Lung (tissue), 12 donors: Measurements from ENCODE around the gene ZNF593. TPM values are rescaled to one million over a fixed set of nuclear protein-coding genes. Genes with fewer than 3 reads are reported as not detected.

Experiments used
- ATAC-seq: fragments of 200-7000 bp; cut with Tn5 transposase; one replicate; pipeline ENCODE4 v1.9.1; 2020; ENCODE audit warnings: moderate number of reproducible peaks; ENCODE audit not compliant: insufficient read depth, low FRiP score
- DNase-seq, 3 donors: peaks; one replicate each; pipeline ENCODE4 v3.0.0-alpha.2; 2013 to 2017
- H3K27ac ChIP-seq, 2 donors: one replicate each; pipeline ENCODE4 v1.5.1; 2013; ENCODE audit warnings: mild to moderate bottlenecking in 2 of 2, moderate library complexity in 2 of 2, control low read depth in 1 of 2, inconsistent platforms in 1 of 2, low read depth in 1 of 2, low read length in 1 of 2
- H3K27me3 ChIP-seq, 3 donors: one replicate each; pipeline ENCODE4 v1.5.1; 2013; ENCODE audit warnings: low read length in 2 of 3; ENCODE audit not compliant: control insufficient read depth in 3 of 3, insufficient read depth in 3 of 3
- H3K36me3 ChIP-seq, 4 donors: one replicate each; pipeline ENCODE4 v1.5.1; 2013; ENCODE audit warnings: low read length in 4 of 4, mild to moderate bottlenecking in 1 of 4, moderate library complexity in 1 of 4; ENCODE audit not compliant: control insufficient read depth in 4 of 4, insufficient read depth in 4 of 4
- H3K4me1 ChIP-seq, 5 donors: one replicate each; pipeline ENCODE4 v1.5.1; 2013; ENCODE audit warnings: low read length in 5 of 5, mild to moderate bottlenecking in 2 of 5, moderate library complexity in 1 of 5; ENCODE audit not compliant: control insufficient read depth in 5 of 5, insufficient read depth in 5 of 5
- H3K4me3 ChIP-seq: one replicate; pipeline ENCODE4 v1.5.1; 2013; ENCODE audit warnings: mild to moderate bottlenecking, control low read depth, moderate library complexity
- H3K9ac ChIP-seq, 2 donors: one replicate each; pipeline ENCODE4 v1.5.1; 2013; ENCODE audit warnings: low read length in 2 of 2, control low read depth in 1 of 2; ENCODE audit not compliant: insufficient read depth in 1 of 2
- H3K9me3 ChIP-seq, 4 donors: one replicate each; pipeline ENCODE4 v1.5.1; 2013; ENCODE audit warnings: low read length in 3 of 4, mild to moderate bottlenecking in 1 of 4, moderate library complexity in 1 of 4; ENCODE audit not compliant: control insufficient read depth in 4 of 4, insufficient read depth in 3 of 4
- WGBS, 2 donors: extraction: QIAGEN DNeasy Blood & Tissue Kit; methylation state at CpG; one replicate each; pipeline ENCODE4 v1.1.7; 2013; 5-methylcytosine and 5-hydroxymethylcytosine counted together
- polyA plus RNA-seq, 2 donors: library from polyadenylated mRNA; stranded (reverse); fragments of 200-250 nt; gene quantifications; one replicate each; pipeline ENCODE4 v1.2.1, GENCODE V29; 2013
- total RNA-seq, 2 donors: library from RNA; depleted of rRNA in 1 of 2; stranded (reverse); fragments of >200 nt in 1 of 2; gene quantifications; one replicate each; pipeline ENCODE4 v1.2.1, GENCODE V29; 2014 to 2021
- TF ChIP-seq, protein P1 (sequence below): IDR thresholded peaks from 2 replicates; pipeline ENCODE4 v1.5.1; 2012; ENCODE audit warnings: mild to moderate bottlenecking; ENCODE audit errors: control extremely low read depth, extremely low read depth
- donor health status: control.
- donor health status: control.
- donor health status: Bipolar disorder and iron deficiency.
- donor health status: healthy.
- donor health status: DM: yes; HTN: yes; CAD: no.

The ZNF593 gene
- total and polyA plus RNA-seq, 4 donors: 19.7 to 140 (median 61.6) TPM

DNA sequence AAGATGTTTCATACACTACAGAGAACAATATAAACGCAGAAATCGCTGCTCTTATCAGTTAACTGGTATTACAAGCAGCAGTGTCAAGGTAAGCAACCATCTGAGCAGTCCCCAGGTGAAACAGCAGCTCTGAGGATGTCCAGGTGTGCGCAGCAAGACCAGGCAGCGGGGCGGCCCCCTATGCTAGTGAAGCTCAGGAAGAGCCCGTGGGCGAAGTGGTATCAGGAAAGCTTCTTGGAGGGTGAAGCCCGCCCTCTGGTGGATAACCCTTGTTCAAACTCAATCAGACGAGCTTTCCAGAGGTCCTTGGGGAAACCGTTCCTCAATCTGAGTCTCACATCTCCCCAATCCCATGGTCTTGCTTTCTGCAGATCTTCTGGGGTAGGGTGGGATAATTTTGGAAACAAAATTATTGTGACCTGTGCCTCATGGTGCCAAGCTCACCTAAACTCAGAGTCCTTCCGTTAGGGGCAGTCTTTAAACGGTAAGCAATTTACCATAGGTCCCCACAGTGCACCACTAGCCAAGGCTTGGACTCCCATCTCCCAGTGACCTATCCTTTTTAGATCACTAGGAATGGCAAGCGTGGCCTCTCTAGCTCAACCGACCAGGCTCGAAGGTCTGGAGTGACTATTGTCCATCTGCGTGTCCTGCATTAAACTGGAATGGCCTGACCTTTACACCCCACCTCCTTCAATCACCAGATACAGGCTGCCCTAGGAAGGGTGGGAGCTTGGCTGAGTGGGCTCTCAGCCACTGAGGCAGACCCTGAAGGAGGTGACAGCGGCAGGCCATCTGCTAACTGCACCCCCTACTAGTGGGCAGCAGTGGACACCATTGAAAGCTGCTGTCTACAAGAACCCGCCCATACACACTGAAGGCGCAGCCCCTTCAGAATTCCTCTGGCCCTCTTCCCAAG lies 24.4 kb upstream of the ZNF593 start:
- H3K4me3 ChIP-seq: no peak overlapping the region
- WGBS, 2 donors: 27 to 34% methylated on average over 19 of the region's 19 CpGs
- no peak overlapping the region for H3K9ac ChIP-seq
- TF ChIP-seq, protein P1, sequence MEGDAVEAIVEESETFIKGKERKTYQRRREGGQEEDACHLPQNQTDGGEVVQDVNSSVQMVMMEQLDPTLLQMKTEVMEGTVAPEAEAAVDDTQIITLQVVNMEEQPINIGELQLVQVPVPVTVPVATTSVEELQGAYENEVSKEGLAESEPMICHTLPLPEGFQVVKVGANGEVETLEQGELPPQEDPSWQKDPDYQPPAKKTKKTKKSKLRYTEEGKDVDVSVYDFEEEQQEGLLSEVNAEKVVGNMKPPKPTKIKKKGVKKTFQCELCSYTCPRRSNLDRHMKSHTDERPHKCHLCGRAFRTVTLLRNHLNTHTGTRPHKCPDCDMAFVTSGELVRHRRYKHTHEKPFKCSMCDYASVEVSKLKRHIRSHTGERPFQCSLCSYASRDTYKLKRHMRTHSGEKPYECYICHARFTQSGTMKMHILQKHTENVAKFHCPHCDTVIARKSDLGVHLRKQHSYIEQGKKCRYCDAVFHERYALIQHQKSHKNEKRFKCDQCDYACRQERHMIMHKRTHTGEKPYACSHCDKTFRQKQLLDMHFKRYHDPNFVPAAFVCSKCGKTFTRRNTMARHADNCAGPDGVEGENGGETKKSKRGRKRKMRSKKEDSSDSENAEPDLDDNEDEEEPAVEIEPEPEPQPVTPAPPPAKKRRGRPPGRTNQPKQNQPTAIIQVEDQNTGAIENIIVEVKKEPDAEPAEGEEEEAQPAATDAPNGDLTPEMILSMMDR: peak; percentile 73
- no peaks in the 10 kb centered on the region for H3K27me3 ChIP-seq
- H3K36me3 ChIP-seq: no peaks in the 10 kb centered on the region
- H3K9me3 ChIP-seq: no peaks in the 10 kb centered on the region
- ATAC-seq (peak; percentile 70), DNase-seq (peak; percentile 82 to 88 (median 85))
- no peak overlapping the region for H3K27ac ChIP-seq
- H3K4me1 ChIP-seq: peaks cover 0 to 6% (median 0%) of the 10 kb centered on the region in 5 donors

DNA sequence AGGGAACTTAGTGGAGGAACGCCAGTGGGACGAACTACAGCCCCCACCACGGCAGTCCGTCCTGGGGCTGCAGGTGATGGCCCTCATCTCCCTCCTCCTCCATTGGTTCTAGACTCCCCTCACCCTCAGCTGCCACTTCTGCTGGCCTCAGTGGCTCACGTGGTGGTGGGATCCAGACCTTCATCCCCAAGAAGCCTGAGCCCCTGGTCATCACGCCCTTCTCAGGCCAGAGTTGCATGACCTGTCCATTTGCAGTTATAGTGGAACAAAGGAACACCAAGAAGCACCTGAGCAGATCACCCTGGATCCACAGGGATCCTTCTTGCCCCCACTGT lies 23.8 kb upstream of the ZNF593 start:
- Histone ChIP-seq H3K4me3 (no peak overlapping the region), H3K27me3 (no peaks in the 10 kb centered on the region), H3K9ac (no peak overlapping the region), H3K9me3 (no peaks in the 10 kb centered on the region), H3K4me1 (peaks cover 0 to 2% (median 0%) of the 10 kb centered on the region in 5 donors), H3K27ac (no peak overlapping the region), H3K36me3 (no peaks in the 10 kb centered on the region)
- no peak for ATAC-seq
- TF ChIP-seq, protein P1: no peak
- no peak for DNase-seq
- WGBS, 2 donors: 57 to 79% methylated on average over 6 of the region's 6 CpGs

DNA sequence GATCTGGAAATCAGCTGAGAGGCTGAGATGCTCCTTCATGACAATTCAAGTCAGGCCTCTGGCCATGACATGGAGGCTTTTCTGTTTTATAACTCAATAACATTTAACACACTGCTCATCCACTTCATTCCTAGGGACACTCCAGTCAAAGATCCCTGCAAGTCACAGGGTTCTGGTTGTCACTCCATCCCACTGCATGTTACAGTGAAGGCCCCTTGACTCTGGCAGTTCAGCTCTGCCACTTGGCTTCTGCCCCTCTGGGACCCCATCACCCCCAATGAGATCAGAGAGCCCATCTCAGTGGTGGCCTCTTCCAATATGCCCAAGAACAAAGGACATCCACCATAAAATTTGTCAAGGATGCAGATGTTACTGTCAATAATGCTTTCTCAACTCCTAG lies 20.8 kb upstream of the ZNF593 start:
- H3K36me3 ChIP-seq: no peaks in the 10 kb centered on the region
- H3K9ac ChIP-seq: no peak overlapping the region
- TF ChIP-seq, protein P1: no peak
- H3K27me3 ChIP-seq: no peaks in the 10 kb centered on the region
- no peaks in the 10 kb centered on the region for H3K9me3 ChIP-seq
- no peak overlapping the region for H3K27ac ChIP-seq
- DNase-seq: no peak
- H3K4me1 ChIP-seq: peaks cover 0 to 2% (median 0%) of the 10 kb centered on the region in 5 donors
- H3K4me3 ChIP-seq: no peak overlapping the region
- no peak for ATAC-seq
